MM.1S (cell line): ENCODE results near the gene LRRN4.
A peak's percentile ranks its signal among the peaks of the same experiment; 100 is the strongest.

Experiments
- DNase-seq: peaks from one replicate; pipeline ENCODE4 v3.0.0-alpha.2; 2015
- H2AFZ ChIP-seq: fragments of 300-600 bp; sonication (generic); 2 replicates; pipeline ENCODE4 v1.6.0; 2016; ENCODE audit warnings: antibody characterized with exemption, low read length
- H3F3A ChIP-seq: fragments of 300-600 bp; sonication (generic); 2 replicates; pipeline ENCODE4 v1.6.1; 2016; ENCODE audit warnings: mild to moderate bottlenecking, antibody characterized with exemption, low read length, moderate library complexity, mixed read lengths; ENCODE audit not compliant: insufficient read depth
- H3K27ac ChIP-seq: fragments of 300-600 bp; sonication (generic); 2 replicates; pipeline ENCODE4 v1.5.1; 2016; ENCODE audit warnings: mild to moderate bottlenecking, low read length
- H3K27me3 ChIP-seq: fragments of 300-600 bp; sonication (generic); replicated peaks from 2 replicates; pipeline ENCODE4 v1.6.0; 2016; ENCODE audit warnings: low read length; ENCODE audit not compliant: insufficient read depth
- H3K36me3 ChIP-seq: fragments of 300-600 bp; sonication (generic); replicated peaks from 2 replicates; pipeline ENCODE4 v1.6.1; 2016; ENCODE audit warnings: mild to moderate bottlenecking, low read length, mixed read lengths; ENCODE audit not compliant: insufficient read depth
- H3K4me1 ChIP-seq: fragments of 300-600 bp; sonication (generic); 2 replicates; pipeline ENCODE4 v1.6.1; 2016; ENCODE audit warnings: low read length, mixed read lengths
- H3K4me2 ChIP-seq: fragments of 300-600 bp; sonication (generic); 2 replicates; pipeline ENCODE4 v1.6.0; 2016; ENCODE audit warnings: low read depth, low read length
- H3K4me3 ChIP-seq: fragments of 300-600 bp; sonication (generic); 2 replicates; pipeline ENCODE4 v1.5.1; 2016; ENCODE audit warnings: low read length, mixed read lengths
- H3K79me2 ChIP-seq: fragments of 300-600 bp; sonication (generic); 2 replicates; pipeline ENCODE4 v1.6.1; 2016; ENCODE audit warnings: mixed run types, low read length, mixed read lengths
- H3K9ac ChIP-seq: fragments of 300-600 bp; sonication (generic); 2 replicates; pipeline ENCODE4 v1.6.1; 2016; ENCODE audit warnings: low read length, mixed read lengths
- H3K9me2 ChIP-seq: fragments of 300-600 bp; sonication (generic); replicated peaks from 2 replicates; pipeline ENCODE4 v1.6.1; 2016; ENCODE audit warnings: mild to moderate bottlenecking, low read length, mixed read lengths; ENCODE audit not compliant: insufficient read depth
- H3K9me3 ChIP-seq: fragments of 300-600 bp; sonication (generic); replicated peaks from 2 replicates; pipeline ENCODE4 v1.6.1; 2016; ENCODE audit warnings: mild to moderate bottlenecking, low read length, mixed read lengths; ENCODE audit not compliant: insufficient read depth
- H4K20me1 ChIP-seq: fragments of 300-600 bp; sonication (generic); 2 replicates; pipeline ENCODE4 v1.6.1; 2016; ENCODE audit warnings: mild to moderate bottlenecking, low read length, moderate library complexity, mixed read lengths; ENCODE audit not compliant: insufficient read depth
- CTCF ChIP-seq: fragments of 300-600 bp; sonication (generic); IDR thresholded peaks from 2 replicates; pipeline ENCODE4 v1.5.1; 2016; ENCODE audit warnings: antibody characterized with exemption, low read length, mixed read lengths
- EZH2 ChIP-seq: fragments of 300-600 bp; sonication (generic); optimal IDR thresholded peaks from 2 replicates; pipeline ENCODE3; 2017; ENCODE audit warnings: low read depth, mild to moderate bottlenecking, antibody characterized with exemption, low read length, mixed read lengths
- EZH2phosphoT487 ChIP-seq: fragments of 300-600 bp; sonication (generic); IDR thresholded peaks from 2 replicates; pipeline ENCODE4 v1.6.1; 2018; ENCODE audit warnings: antibody characterized with exemption, low read length

The LRRN4 gene

DNA sequence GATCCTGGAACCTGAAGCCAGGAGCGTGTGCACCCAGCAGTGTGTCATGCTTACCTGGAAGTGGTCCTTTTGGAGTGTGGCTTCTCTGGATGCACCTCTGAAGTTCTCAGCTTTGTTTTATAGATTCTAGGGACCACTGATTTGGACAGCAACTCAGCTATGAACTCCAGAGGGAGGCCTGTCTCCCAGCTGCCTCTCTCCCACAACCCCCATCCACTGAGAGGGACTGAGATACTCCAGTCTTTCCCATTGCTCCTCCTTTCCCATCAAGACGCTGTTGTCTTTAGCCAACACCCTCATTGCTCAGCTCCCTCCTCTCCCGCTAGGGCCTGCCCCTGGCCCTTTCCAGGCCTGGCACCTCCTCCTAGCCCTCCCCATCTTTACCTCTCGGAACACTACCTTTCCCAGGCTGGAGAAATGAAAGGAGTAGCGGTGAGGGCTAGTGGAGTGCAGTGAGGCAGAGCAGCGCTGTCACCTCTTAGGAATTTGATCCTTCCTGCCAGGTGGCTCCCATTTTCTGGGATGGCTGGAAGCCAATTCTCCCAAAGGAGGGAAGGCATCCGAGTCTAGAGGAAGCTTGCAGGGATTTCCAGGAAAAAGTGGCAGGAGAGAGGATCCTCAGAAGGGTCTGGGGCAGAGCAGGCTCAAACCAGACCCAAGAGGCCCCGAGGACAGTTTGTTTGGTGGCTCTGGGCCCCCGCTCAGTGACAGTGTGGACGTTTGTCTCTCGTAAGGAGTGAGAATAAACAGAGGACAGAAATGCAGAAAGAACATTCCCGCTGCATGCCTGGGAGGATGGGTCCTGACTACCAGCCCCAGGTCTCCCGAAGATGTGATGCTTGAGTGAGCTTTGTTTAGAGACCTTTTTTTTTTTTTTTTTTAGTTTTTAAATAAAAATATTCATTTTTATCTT lies at the start of gene LRRN4:
LRRN4 (minus strand) TSS at position 285 of the 913 bp plus-strand sequence. CDS start 1,261 bp downstream, outside the sequence.
- no peaks in the 10 kb centered on the region for H3K36me3 ChIP-seq
- peaks cover 5% of the 10 kb centered on the region; the same call in 1 of the 2 replicates for H3F3A ChIP-seq
- no peak for TF ChIP-seq CTCF
- no peak for TF ChIP-seq EZH2phosphoT487
- TF ChIP-seq EZH2: no peak
- H3K4me1 ChIP-seq: peaks cover 10% of the 10 kb centered on the region; the same call in 1 of the 2 replicates
- 0 out of 2 replicates have a peak within 1 kb of the TSS, but pooled peaks have one; percentile 42 for H2AFZ ChIP-seq
- no peak for DNase-seq
- no peaks in the 10 kb centered on the region for H3K9me2 ChIP-seq
- H3K79me2 ChIP-seq: no peaks in the 10 kb centered on the region
- no peak within 1 kb of the TSS for H3K27ac ChIP-seq
- H3K27me3 ChIP-seq: no peaks in the 10 kb centered on the region
- no peak within 1 kb of the TSS for H3K4me3 ChIP-seq
- no peaks in the 10 kb centered on the region for H4K20me1 ChIP-seq
- no peak within 1 kb of the TSS for H3K4me2 ChIP-seq
- H3K9me3 ChIP-seq: no peaks in the 10 kb centered on the region
- no peak within 1 kb of the TSS for H3K9ac ChIP-seq

- H3K27ac ChIP-seq: peak overlapping the region; percentile 55; the same call in 1 of the 2 replicates
- peaks cover 10% of the 10 kb centered on the region for H3F3A ChIP-seq
- TF ChIP-seq CTCF (no peak), EZH2phosphoT487 (no peak), EZH2 (no peak)
- H3K4me1 ChIP-seq: peaks cover 23% of the 10 kb centered on the region
- peak overlapping the region; percentile 61 for H3K4me2 ChIP-seq
- H3K9me2 ChIP-seq: no peaks in the 10 kb centered on the region
- no peaks in the 10 kb centered on the region for H3K36me3 ChIP-seq
- no peak overlapping the region for H3K9ac ChIP-seq
- no peaks in the 10 kb centered on the region for H3K9me3 ChIP-seq
- H4K20me1 ChIP-seq: no peaks in the 10 kb centered on the region
- no peak overlapping the region for H2AFZ ChIP-seq
- DNase-seq: peak; percentile 46
- no peaks in the 10 kb centered on the region for H3K27me3 ChIP-seq
- no peaks in the 10 kb centered on the region for H3K79me2 ChIP-seq
- H3K4me3 ChIP-seq: no peak overlapping the region
Observed at GRCh38 chr20:6103301-6103700, 49.4 kb upstream of the LRRN4 start.

GRCh38 chr20:6101346-6101745 lies 47.5 kb upstream of the LRRN4 start:
- Histone ChIP-seq H3K27ac (no peak overlapping the region), H3K4me3 (no peak overlapping the region), H3F3A (peaks cover 10% of the 10 kb centered on the region), H3K27me3 (no peaks in the 10 kb centered on the region), H2AFZ (no peak overlapping the region), H3K36me3 (no peaks in the 10 kb centered on the region; the same call in 1 of the 2 replicates), H3K9me2 (no peaks in the 10 kb centered on the region), H3K4me1 (peaks cover 23% of the 10 kb centered on the region), H3K4me2 (no peak overlapping the region), H3K9ac (no peak overlapping the region), H4K20me1 (no peaks in the 10 kb centered on the region), H3K9me3 (no peaks in the 10 kb centered on the region), H3K79me2 (no peaks in the 10 kb centered on the region)
- no peak for DNase-seq
- TF ChIP-seq EZH2phosphoT487: no peak
- no peak for TF ChIP-seq EZH2
- TF ChIP-seq CTCF: no peak
